HEK293 (cell line): Measurements from ENCODE around the gene CBX5.
A peak's percentile ranks its signal among the peaks of the same experiment; 100 is the strongest.

ENCODE experiments used
- TF ChIP-seq, protein P1 (sequence below): fragments of 450-650 bp; formaldehyde crosslinking; IDR thresholded peaks from 2 replicates; pipeline ENCODE4 v1.5.1; 2016; ENCODE audit warnings: missing biosample characterization, missing genetic modification characterization
- TF ChIP-seq, protein P2 (sequence below): fragments of 450-650 bp; formaldehyde crosslinking; IDR thresholded peaks from 2 replicates; pipeline ENCODE4; 2016; ENCODE audit warnings: missing biosample characterization, missing genetic modification characterization

DNA sequence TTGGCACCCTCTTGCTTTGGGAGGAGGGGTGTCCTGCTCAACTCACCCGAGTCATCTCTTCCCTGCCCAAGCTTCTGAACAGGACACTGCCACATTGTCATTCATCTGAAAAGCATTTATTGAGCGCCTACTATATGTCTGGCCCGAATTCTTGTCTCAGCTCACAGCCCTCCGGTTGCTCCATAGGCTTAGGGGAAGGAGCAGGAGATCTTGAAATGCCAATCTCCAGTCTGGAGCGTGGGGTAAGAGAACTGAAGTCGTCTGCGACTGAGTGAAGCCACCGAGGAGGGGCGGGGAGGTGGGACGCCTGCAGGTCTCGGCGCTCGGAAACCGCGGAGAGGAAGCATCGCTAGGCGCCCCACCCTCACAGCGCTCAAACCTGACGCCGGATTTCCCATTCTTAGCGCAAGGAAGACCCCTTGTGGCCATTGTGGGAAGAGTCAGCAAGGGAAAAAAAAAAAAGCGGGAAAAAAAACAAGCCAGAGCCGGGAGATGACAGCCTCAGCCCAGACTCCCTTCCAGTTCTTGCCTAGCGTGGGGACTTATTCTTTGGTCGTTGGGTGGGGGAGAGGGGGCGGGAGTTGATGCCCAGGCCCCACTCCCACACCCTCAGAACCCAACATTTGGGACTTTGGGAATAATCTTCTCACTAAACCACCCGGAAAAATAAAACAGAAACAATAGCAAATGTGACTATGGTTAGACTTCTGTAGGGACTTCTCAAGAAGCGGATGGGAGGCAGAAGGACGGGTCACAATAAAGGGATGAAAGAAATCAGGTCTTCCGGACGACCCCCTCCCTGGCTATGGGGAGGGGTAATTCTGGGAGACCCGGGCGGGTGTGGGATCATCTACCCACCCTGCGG, 62.9 kb downstream of the CBX5 start:
- TF ChIP-seq, protein P1, sequence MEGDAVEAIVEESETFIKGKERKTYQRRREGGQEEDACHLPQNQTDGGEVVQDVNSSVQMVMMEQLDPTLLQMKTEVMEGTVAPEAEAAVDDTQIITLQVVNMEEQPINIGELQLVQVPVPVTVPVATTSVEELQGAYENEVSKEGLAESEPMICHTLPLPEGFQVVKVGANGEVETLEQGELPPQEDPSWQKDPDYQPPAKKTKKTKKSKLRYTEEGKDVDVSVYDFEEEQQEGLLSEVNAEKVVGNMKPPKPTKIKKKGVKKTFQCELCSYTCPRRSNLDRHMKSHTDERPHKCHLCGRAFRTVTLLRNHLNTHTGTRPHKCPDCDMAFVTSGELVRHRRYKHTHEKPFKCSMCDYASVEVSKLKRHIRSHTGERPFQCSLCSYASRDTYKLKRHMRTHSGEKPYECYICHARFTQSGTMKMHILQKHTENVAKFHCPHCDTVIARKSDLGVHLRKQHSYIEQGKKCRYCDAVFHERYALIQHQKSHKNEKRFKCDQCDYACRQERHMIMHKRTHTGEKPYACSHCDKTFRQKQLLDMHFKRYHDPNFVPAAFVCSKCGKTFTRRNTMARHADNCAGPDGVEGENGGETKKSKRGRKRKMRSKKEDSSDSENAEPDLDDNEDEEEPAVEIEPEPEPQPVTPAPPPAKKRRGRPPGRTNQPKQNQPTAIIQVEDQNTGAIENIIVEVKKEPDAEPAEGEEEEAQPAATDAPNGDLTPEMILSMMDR (tag by site-specific recombination), result peak; percentile 95
- TF ChIP-seq, protein P2, sequence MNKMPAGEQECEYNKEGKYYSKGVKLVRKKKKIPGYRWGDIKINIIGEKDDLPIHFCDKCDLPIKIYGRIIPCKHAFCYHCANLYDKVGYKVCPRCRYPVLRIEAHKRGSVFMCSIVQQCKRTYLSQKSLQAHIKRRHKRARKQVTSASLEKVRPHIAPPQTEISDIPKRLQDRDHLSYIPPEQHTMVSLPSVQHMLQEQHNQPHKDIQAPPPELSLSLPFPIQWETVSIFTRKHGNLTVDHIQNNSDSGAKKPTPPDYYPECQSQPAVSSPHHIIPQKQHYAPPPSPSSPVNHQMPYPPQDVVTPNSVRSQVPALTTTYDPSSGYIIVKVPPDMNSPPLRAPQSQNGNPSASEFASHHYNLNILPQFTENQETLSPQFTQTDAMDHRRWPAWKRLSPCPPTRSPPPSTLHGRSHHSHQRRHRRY (tag by site-specific recombination), result no peak
